NCI-H146 treated with DMSO at 0.1 percent for 48 hours (cell line): ENCODE measurements around the gene TTC39C.

Source experiments
- DNase-seq: peaks from one replicate; lab custom pipeline; 2025; ENCODE audit not compliant: unreplicated experiment; lab: John Stamatoyannopoulos, UW

The TTC39C gene

DNA sequence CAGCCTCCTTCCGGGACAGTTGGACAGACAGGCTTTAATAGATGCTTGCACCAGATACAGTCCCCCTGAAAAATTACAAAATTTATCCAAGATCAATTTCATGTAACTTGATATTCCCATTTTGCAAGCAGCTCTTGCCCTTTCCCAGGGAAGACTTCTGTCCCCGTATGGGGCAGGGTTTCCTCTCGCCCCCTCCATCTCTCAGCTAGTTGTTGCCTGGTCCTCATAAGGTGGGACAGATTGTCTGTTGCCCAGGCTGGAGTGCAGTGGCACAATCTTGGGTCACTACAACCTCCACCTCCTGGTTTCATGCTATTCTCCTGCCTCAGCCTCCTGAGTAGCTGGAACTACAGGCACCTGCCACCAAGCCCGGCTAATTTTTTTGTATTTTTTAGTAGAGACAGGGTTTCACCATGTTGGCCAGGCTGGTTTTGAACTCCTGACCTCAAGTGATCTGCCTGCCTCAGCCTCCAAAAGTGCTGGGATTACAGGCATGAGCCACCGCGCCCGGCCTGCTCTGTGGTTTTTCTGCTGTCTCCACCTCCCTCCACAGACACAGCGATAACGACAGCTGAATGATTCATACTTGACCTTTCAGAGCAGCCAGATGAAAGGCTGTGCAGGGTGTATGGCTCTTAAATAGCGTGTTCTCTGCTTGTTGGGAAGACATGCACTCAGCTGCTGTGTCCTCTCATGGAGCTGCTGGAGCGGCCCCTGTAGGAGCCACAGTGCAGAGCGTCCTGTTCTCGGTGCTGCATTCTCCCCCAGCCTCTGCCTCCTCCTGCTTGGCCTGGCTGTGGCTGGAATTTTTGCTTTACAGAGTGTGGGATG is 61.4 kb downstream of the TTC39C start:
- DNase-seq, result peak; percentile 98

DNA sequence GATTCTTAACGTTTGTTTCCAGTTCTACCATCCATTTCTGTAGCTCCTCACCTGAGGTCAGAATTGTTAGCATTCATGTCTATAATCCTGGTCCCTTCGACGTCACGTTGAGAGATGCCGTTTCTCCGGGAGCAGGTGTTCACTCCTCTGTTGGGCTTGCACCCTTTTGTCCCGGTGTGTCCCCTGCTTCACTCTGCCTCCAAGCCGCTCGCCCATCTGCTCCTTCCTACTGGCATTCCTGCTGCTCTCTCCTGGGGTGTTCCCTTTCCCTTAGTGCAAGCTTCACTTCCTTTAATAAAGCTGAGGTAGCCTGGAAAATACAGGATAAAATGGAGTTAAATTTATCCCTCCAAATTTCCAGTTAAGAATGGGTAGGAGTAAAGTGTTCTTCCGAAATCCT is 62.4 kb downstream of the TTC39C start:
- peak; percentile 94 for DNase-seq

DNA sequence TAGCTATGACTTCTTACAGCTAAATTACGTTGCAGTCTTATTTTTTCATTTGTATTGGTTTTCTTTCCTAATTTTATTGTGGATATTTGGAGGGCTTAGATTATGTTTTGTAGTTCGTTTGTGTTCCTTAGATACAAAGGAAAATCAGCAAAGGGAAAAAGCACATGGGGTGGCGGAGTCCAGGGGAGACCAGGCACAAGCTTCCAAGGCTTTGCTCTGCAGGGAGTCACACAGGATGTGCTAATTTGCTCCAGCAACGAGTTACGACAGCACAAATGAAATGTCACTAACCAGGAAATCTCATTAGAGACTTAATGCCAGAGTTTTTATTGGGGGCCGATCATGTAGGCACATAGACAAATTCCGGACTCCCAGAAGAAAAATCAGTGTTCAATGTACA is 63.8 kb downstream of the TTC39C start:
- DNase-seq, result peak; percentile 43

- DNase-seq, result no peak
These were observed 66.3 kb downstream of the TTC39C start for GRCh38 chr18:24080861-24081260.

DNA sequence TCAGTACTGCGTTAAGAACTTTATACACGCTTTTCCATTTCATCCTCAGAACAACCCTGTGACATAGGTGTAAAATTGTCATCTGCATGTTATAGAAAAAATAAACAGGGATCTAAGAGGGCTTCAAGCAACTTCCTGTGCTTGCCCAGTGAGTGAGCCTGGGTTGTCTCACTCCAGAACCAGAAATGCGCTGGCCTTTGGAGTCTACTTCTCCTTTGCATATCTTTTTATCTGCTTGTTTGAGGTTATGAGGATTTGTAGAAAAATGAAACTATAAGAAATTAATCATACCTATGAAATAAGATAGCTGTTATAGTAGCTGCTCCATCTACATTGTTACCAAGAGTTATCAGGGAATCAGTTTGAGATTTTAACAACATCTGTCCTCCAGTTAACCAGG is 69.0 kb downstream of the TTC39C start:
- no peak for DNase-seq

DNA sequence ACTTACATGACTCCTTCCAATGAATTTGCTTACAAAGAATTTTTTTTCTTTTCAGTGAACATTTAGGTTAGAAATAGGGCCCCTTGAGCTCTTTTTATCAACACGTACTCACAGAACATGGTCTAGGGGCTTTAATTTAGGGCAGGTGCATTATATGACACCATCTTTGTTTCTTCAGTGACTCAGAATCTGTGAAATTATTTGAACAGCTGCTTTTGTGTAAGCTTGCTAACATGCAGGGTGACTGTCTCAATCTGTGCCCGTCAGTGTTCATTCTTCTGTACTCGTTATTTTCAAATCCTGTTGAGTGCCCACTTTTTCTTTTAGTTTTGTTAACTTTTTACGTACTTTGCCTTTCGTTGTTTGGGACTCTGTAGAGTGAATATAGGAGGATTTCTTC is 71.5 kb downstream of the TTC39C start:
- peak; percentile 98 for DNase-seq

- no peak for DNase-seq
These were observed 74.5 kb downstream of the TTC39C start for GRCh38 chr18:24089076-24089475.

- no peak for DNase-seq
These were observed 75.2 kb downstream of the TTC39C start for GRCh38 chr18:24089515-24090337.

GRCh38 chr18:24090876-24091275 is 76.3 kb downstream of the TTC39C start:
- no peak for DNase-seq

DNA sequence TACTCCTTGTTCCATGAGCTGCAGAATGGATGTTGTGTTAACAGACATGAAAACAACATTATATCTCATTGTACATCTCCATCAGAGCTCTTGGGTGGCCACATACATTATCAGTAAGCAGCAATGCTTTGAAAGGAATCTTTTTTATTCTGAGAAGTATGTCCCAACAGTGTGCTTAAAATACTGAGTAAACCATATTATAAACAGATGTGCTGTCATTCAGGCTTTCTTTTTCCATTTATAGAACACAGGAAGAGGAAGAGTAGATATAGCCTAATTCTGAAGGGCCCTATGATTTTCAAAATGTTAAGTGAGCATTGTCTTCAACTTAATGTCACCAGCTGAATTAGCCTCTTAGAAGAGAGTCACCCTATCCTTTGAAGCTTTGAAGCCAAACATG is 80.0 kb downstream of the TTC39C start:
- DNase-seq, result no peak

- no peak for DNase-seq
These were observed 81.4 kb downstream of the TTC39C start for GRCh38 chr18:24095976-24096375.

DNA sequence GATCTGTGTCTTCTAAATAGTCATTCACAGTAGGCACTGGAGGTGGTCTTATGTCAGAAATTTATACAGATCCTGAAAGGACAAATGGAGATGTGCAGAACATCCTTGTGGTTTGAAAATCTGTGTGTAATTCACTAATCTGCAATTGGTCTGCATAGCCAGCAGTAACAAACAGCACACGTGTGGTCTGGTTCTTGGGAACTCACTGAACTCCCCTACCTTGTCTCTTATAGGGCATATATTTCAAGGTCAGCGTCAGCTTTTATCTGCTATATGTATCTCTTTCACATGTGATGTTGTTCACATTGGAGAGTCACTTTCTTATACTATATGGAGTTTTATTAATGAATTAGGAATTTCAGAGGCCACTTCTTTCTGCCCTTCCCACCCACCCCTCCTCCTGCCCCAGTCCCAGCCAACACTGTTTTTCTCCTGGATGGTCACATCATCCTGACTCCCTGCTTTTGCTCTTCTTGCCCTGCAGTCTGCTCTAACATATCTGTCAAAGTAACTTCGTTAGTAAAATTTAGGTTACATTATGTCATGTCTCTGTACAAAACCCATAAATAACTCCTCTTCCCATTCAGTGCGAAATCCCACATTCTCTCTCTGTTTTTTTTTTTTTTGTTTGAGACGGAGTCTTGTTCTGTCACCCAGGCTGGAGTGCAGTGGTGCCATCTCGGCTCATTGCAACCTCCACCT is 88.9 kb downstream of the TTC39C start:
- no peak for DNase-seq

- DNase-seq, result no peak
These were observed 89.9 kb downstream of the TTC39C start for GRCh38 chr18:24104486-24104885.

DNA sequence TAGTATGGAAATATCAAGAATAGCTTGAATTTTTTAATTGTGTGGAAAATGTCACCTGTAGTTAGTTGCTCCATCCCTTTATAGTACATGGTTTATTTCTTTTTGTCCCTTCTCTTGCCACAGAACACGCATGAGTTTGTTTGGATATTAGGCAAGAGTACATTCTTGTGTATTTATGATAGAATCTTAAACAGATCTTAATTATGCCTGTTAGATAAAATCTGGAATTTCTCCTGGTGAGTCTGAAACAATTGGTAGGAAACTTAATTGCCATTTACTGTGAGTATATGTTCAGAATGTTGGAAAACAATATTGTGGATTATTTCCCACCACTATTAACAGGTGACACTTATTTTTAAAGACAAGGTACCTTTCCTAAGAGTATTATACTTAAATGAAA is 94.1 kb downstream of the TTC39C start:
- DNase-seq, result no peak

GRCh38 chr18:24111936-24112335 is 97.4 kb downstream of the TTC39C start:
- no peak for DNase-seq

- DNase-seq, result no peak
These were observed 97.9 kb downstream of the TTC39C start for GRCh38 chr18:24112464-24112863.

DNA sequence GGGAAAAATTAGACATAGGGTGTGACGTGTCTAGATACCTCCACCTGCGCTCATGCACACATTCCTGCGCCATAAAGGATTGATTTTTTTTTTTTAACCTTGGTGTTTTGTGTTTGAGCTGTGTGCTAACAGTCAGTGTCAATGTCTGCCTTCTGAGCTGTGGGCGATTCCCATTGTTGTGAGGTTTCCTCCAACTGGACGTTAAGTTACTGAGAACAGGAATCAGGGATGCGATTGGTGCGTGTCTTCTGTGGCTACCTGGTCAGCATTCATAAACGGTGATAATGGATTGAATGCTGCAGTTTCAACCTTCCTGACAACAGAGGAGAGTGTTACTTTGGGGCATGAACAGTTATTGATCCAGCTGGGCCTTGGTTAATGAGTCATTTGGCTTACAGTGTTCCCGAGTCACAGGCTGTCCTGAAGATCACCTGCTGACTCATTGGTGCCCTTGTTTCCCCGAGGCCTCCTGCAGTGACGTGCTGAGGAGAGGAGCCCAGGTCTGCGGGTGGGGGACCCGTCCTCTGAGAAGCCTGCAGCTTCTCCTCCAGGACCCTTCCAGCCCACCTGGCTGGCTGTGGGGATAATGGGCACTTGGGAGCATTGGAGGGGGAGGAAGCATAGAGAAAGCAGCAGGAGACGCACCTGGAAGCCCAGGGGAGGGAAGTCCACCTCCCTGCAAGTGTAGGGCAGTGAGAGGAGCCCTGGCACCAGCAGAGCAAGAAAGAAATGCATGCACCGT is 98.5 kb downstream of the TTC39C start:
- DNase-seq, result peak; percentile 99

GRCh38 chr18:24114924-24115549 is 100.5 kb downstream of the TTC39C start:
- no peak for DNase-seq

DNA sequence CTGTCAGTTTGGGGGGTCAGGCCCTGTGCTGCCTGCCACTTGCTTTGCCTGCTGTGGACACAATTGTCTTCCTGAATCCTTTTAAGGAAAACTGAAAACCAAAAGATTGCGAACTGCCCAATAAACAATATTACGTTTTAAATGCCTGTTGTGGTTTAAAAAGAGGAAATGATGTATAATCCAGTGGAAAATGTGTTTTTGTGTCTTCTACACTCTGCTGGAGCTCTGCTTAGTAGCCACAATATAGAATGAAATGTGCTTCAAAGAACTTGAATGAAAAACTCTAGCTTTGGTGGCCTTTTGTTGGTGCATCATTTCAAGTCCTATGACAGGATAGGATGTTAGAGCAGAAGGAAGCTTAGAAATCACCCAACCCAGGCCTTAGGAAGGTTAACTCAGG is 101.1 kb downstream of the TTC39C start:
- no peak for DNase-seq

DNA sequence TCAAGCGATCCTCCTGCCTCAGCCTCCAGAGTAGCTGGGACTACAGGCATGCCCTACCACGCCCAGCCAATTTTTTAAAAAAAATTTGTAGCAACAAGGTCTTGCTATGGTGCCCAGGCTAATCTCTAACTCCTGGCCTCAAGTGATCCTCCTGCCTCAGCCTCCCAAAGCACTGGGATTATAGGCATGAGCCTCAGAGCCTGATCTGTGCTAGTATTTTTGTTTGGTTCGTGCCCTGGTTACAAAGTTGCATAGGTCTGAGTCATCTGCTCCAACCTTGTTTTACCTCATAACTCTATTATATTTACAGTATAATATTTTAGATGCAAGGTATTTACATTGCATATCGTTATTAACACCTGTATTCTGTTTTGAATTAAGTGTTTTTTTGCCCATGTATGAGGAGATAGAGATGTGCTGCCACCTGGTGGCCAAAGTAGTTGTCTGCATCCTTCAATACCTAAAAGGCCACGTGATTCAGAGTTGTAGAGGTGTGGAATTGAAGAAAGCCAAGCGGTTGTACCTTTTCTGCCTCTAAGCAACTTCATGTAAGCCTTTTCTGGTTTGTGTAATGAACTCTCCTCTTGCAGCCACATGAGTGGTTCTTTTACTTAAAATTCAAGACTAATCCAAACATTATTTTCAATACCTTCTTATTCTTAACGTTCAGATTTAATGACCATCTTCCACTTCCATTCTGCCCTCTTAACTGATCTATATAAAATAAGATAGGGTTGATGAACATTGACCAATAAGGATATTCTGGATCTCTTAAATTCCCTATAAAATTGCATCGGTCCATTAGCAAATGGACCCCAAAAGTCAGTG is 104.4 kb downstream of the TTC39C start:
- peak; percentile 90 for DNase-seq
